ENCODE results near the gene PRRC2B. TPM values are rescaled to one million over a fixed set of nuclear protein-coding genes. Genes with fewer than 3 reads are reported as not detected.

PRRC2B gene
- total and polyA plus RNA-seq, 2 experiments from 2014 or later = 30.9 to 53.7 TPM

- in situ Hi-C loops (cut with MboI) = no loop called here
- H3K36me3 ChIP-seq (ENCODE audit: low read depth) = peaks cover 59% of the 10 kb centered on the region
- TF ChIP-seq EZH2phosphoT487 (IDR thresholded peaks at IDR 0.05; ENCODE audit: insufficient read depth, low read depth) = no peak
- no peak for TF ChIP-seq EZH2 (IDR thresholded peaks at IDR 0.05; ENCODE audit: insufficient read depth, poor library complexity, severe bottlenecking)
- H3K27me3 ChIP-seq (replicated peaks; ENCODE audit: insufficient read depth) = no peaks in the 10 kb centered on the region
- H4K20me1 ChIP-seq (ENCODE audit: insufficient read depth) = no peaks in the 10 kb centered on the region
- H3K4me3 ChIP-seq = no peak overlapping the region
- no peak overlapping the region for H3K4me2 ChIP-seq (ENCODE audit: unreplicated experiment)
- no peaks in the 10 kb centered on the region for H3K9me2 ChIP-seq (ENCODE audit: insufficient read depth)
- no peak overlapping the region for H3K9ac ChIP-seq
- no peaks in the 10 kb centered on the region for H3K4me1 ChIP-seq (ENCODE audit: insufficient read depth)
- no peak overlapping the region for H3K27ac ChIP-seq
- peaks cover 66% of the 10 kb centered on the region for H3K79me2 ChIP-seq (ENCODE audit: insufficient read depth)
- WGBS, 2 experiments (ENCODE audit: low coverage in 1 of 2, low lambda C conversion rate in 2 of 2, missing lambda C conversion rate in 2 of 2) = 84 to 88% methylated on average over 11 of the region's 11 CpGs
- no peaks in the 10 kb centered on the region for H3F3A ChIP-seq (ENCODE audit: insufficient read depth)
- no peak for DNase-seq
- H2AFZ ChIP-seq = no peak overlapping the region
- no peaks in the 10 kb centered on the region for H3K9me3 ChIP-seq (ENCODE audit: low read depth)
Observed at GRCh38 chr9:131477367-131477766, 83.5 kb downstream of the PRRC2B start.

- in situ Hi-C loops (cut with MboI) = no loop called here
- Histone ChIP-seq H3K4me3 (no peak overlapping the region), H3K4me1 (ENCODE audit: insufficient read depth) (no peaks in the 10 kb centered on the region), H4K20me1 (ENCODE audit: insufficient read depth) (no peaks in the 10 kb centered on the region), H3K9ac (no peak overlapping the region), H3K4me2 (ENCODE audit: unreplicated experiment) (no peak overlapping the region), H3K79me2 (ENCODE audit: insufficient read depth) (peaks cover 66% of the 10 kb centered on the region), H3K36me3 (ENCODE audit: low read depth) (peaks cover 56% of the 10 kb centered on the region), H3K27me3 (replicated peaks; ENCODE audit: insufficient read depth) (no peaks in the 10 kb centered on the region), H2AFZ (no peak overlapping the region), H3K27ac (no peak overlapping the region), H3F3A (ENCODE audit: insufficient read depth) (no peaks in the 10 kb centered on the region), H3K9me2 (ENCODE audit: insufficient read depth) (no peaks in the 10 kb centered on the region), H3K9me3 (ENCODE audit: low read depth) (no peaks in the 10 kb centered on the region)
- TF ChIP-seq EZH2phosphoT487 (IDR thresholded peaks at IDR 0.05; ENCODE audit: insufficient read depth, low read depth) (no peak), EZH2 (IDR thresholded peaks at IDR 0.05; ENCODE audit: insufficient read depth, poor library complexity, severe bottlenecking) (no peak)
- WGBS, 2 experiments (ENCODE audit: low coverage in 1 of 2, low lambda C conversion rate in 2 of 2, missing lambda C conversion rate in 2 of 2) = 85 to 88% methylated on average over 19 of the region's 19 CpGs
- no peak for DNase-seq
Observed at GRCh38 chr9:131477816-131478419, 84.0 kb downstream of the PRRC2B start.

GRCh38 chr9:131478421-131478868, 84.6 kb downstream of the PRRC2B start:
- H3K79me2 ChIP-seq (ENCODE audit: insufficient read depth) = peaks cover 61% of the 10 kb centered on the region
- no peak overlapping the region for H3K4me3 ChIP-seq
- TF ChIP-seq EZH2 (IDR thresholded peaks at IDR 0.05; ENCODE audit: insufficient read depth, poor library complexity, severe bottlenecking) (no peak), EZH2phosphoT487 (IDR thresholded peaks at IDR 0.05; ENCODE audit: insufficient read depth, low read depth) (no peak)
- H3K27ac ChIP-seq = no peak overlapping the region
- H3K27me3 ChIP-seq (replicated peaks; ENCODE audit: insufficient read depth) = no peaks in the 10 kb centered on the region
- no peaks in the 10 kb centered on the region for H3K9me2 ChIP-seq (ENCODE audit: insufficient read depth)
- H3K4me2 ChIP-seq (ENCODE audit: unreplicated experiment) = no peak overlapping the region
- DNase-seq = peak; percentile 56
- no peaks in the 10 kb centered on the region for H3K4me1 ChIP-seq (ENCODE audit: insufficient read depth)
- no peak overlapping the region for H2AFZ ChIP-seq
- H3K9me3 ChIP-seq (ENCODE audit: low read depth) = no peaks in the 10 kb centered on the region
- H3K36me3 ChIP-seq (ENCODE audit: low read depth) = peaks cover 57% of the 10 kb centered on the region
- no peaks in the 10 kb centered on the region for H4K20me1 ChIP-seq (ENCODE audit: insufficient read depth)
- H3F3A ChIP-seq (ENCODE audit: insufficient read depth) = no peaks in the 10 kb centered on the region
- in situ Hi-C loops (cut with MboI) = no loop called here
- 46 to 54% methylated on average over 11 to 12 of the region's 12 CpGs for WGBS, 2 experiments (ENCODE audit: low coverage in 1 of 2, low lambda C conversion rate in 2 of 2, missing lambda C conversion rate in 2 of 2)
- H3K9ac ChIP-seq = no peak overlapping the region

GRCh38 chr9:131478911-131479310, 85.0 kb downstream of the PRRC2B start:
- Histone ChIP-seq H3K4me2 (ENCODE audit: unreplicated experiment) (no peak overlapping the region), H3K27me3 (replicated peaks; ENCODE audit: insufficient read depth) (no peaks in the 10 kb centered on the region), H3K9me3 (ENCODE audit: low read depth) (no peaks in the 10 kb centered on the region), H3K4me3 (no peak overlapping the region), H3K9me2 (ENCODE audit: insufficient read depth) (no peaks in the 10 kb centered on the region), H3F3A (ENCODE audit: insufficient read depth) (no peaks in the 10 kb centered on the region), H3K36me3 (ENCODE audit: low read depth) (peaks cover 54% of the 10 kb centered on the region), H3K4me1 (ENCODE audit: insufficient read depth) (no peaks in the 10 kb centered on the region), H3K27ac (no peak overlapping the region), H3K9ac (no peak overlapping the region), H4K20me1 (ENCODE audit: insufficient read depth) (no peaks in the 10 kb centered on the region), H3K79me2 (ENCODE audit: insufficient read depth) (peaks cover 56% of the 10 kb centered on the region), H2AFZ (no peak overlapping the region)
- 88% methylated on average over 10 of the region's 10 CpGs for WGBS, 2 experiments (ENCODE audit: low coverage in 1 of 2, low lambda C conversion rate in 2 of 2, missing lambda C conversion rate in 2 of 2)
- TF ChIP-seq EZH2 (IDR thresholded peaks at IDR 0.05; ENCODE audit: insufficient read depth, poor library complexity, severe bottlenecking) (no peak), EZH2phosphoT487 (IDR thresholded peaks at IDR 0.05; ENCODE audit: insufficient read depth, low read depth) (no peak)
- in situ Hi-C loops (cut with MboI) = no loop called here
- DNase-seq = no peak
